Liver (tissue), 9 donors: Measurements from ENCODE around the gene CPLANE1. TPM values are rescaled to one million over a fixed set of nuclear protein-coding genes. Genes with fewer than 3 reads are reported as not detected.
"Not testable (repeated sequence)": the region's sequence is repeated elsewhere in the genome, so short reads cannot be mapped to it uniquely, and the experiment has no call there.

ENCODE experiments used
- DNase-seq: peaks from one replicate; pipeline ENCODE4 v3.0.0-alpha.2; 2017; ENCODE audit warnings: low spot score
- H3K27ac ChIP-seq, 2 donors: one replicate each; pipeline ENCODE4 v1.7.0; 2013; ENCODE audit warnings: inconsistent platforms in 2 of 2, low read length in 2 of 2, control low read depth in 1 of 2, low read depth in 1 of 2, mild to moderate bottlenecking in 1 of 2
- H3K27me3 ChIP-seq, 4 donors: one replicate each; pipeline versions ENCODE4 v1.6.1 to v1.7.0; 2013; ENCODE audit warnings: low read length in 3 of 4, inconsistent platforms in 1 of 4, mild to moderate bottlenecking in 1 of 4, moderate library complexity in 1 of 4; ENCODE audit not compliant: control insufficient read depth in 4 of 4, insufficient read depth in 4 of 4
- H3K36me3 ChIP-seq, 4 donors: one replicate each; pipeline versions ENCODE4 v1.6.1 to v1.7.0; 2013; ENCODE audit warnings: low read length in 3 of 4, mild to moderate bottlenecking in 3 of 4, low read depth in 1 of 4, moderate library complexity in 1 of 4; ENCODE audit not compliant: control insufficient read depth in 4 of 4, insufficient read depth in 3 of 4
- H3K4me1 ChIP-seq, 4 donors: one replicate each; pipeline versions ENCODE4 v1.6.1 to v1.7.0; 2013; ENCODE audit warnings: low read length in 3 of 4, mild to moderate bottlenecking in 3 of 4, moderate library complexity in 1 of 4; ENCODE audit not compliant: control insufficient read depth in 4 of 4, insufficient read depth in 4 of 4
- H3K4me3 ChIP-seq, 3 donors: one replicate each; pipeline versions ENCODE4 v1.6.1 to v1.7.0; 2013; ENCODE audit warnings: low read length in 3 of 3, control low read depth in 1 of 3, low read depth in 1 of 3, mild to moderate bottlenecking in 1 of 3
- H3K9ac ChIP-seq, 2 donors: one replicate each; pipeline ENCODE4 v1.7.0; 2013; ENCODE audit warnings: low read length in 2 of 2, mild to moderate bottlenecking in 2 of 2, moderate library complexity in 2 of 2, control low read depth in 1 of 2, low read depth in 1 of 2
- H3K9me3 ChIP-seq, 4 donors: one replicate each; pipeline versions ENCODE4 v1.6.1 to v1.7.0; 2013; ENCODE audit warnings: low read length in 3 of 4; ENCODE audit not compliant: control insufficient read depth in 4 of 4
- CTCF ChIP-seq: fragments of 150-350 bp; IDR thresholded peaks from 2 replicates; pipeline ENCODE4 v1.5.1; 2017; ENCODE audit warnings: improper control_type of control experiment, low read depth, low read length; ENCODE audit not compliant: missing input control
- FOXA1 ChIP-seq: IDR thresholded peaks from 2 replicates; pipeline ENCODE4 v1.6.1; 2016; ENCODE audit warnings: antibody characterized with exemption
- FOXA2 ChIP-seq: IDR thresholded peaks from 2 replicates; pipeline ENCODE4 v1.6.1; 2016; ENCODE audit warnings: antibody characterized with exemption
- GABPA ChIP-seq, 2 donors: IDR thresholded peaks in 1 of 2; conservative IDR thresholded peaks in 1 of 2; 2 replicates each; pipeline ENCODE4 v1.6.1; 2016; ENCODE audit warnings: antibody characterized with exemption in 2 of 2, mild to moderate bottlenecking in 1 of 2, moderate library complexity in 1 of 2
- HNF4A ChIP-seq, 2 donors: conservative IDR thresholded peaks; 2 replicates each; pipeline ENCODE4 v1.6.1; 2016; ENCODE audit warnings: antibody characterized with exemption in 2 of 2, mild to moderate bottlenecking in 2 of 2
- HNF4G ChIP-seq: IDR thresholded peaks from 2 replicates; pipeline ENCODE4 v1.6.1; 2016; ENCODE audit warnings: antibody characterized with exemption
- MAX ChIP-seq: IDR thresholded peaks from 2 replicates; pipeline ENCODE4 v1.6.1; 2016; ENCODE audit warnings: antibody characterized with exemption
- NR2F2 ChIP-seq: IDR thresholded peaks from 2 replicates; pipeline ENCODE4 v1.6.1; 2016; ENCODE audit warnings: antibody characterized with exemption
- REST ChIP-seq: IDR thresholded peaks from 2 replicates; pipeline ENCODE4 v1.6.1; 2016; ENCODE audit warnings: antibody characterized with exemption, mild to moderate bottlenecking
- RXRA ChIP-seq, 2 donors: IDR thresholded peaks; 2 replicates each; pipeline ENCODE4 v1.6.1; 2017 to 2018; ENCODE audit warnings: antibody characterized with exemption in 2 of 2, mild to moderate bottlenecking in 1 of 2
- SP1 ChIP-seq: IDR thresholded peaks from 2 replicates; pipeline ENCODE4 v1.6.1; 2018; ENCODE audit warnings: antibody characterized with exemption, mild to moderate bottlenecking
- YY1 ChIP-seq: IDR thresholded peaks from 2 replicates; pipeline ENCODE4 v1.6.1; 2016; ENCODE audit warnings: antibody characterized with exemption, mild to moderate bottlenecking
- WGBS: extraction: QIAGEN DNeasy Blood & Tissue Kit; methylation state at CpG from one replicate; pipeline ENCODE4 v1.1.7; 2013; 5-methylcytosine and 5-hydroxymethylcytosine counted together
- polyA plus RNA-seq, 2 donors: library from polyadenylated mRNA; stranded (reverse) in 1 of 2; unstranded in 1 of 2; fragments of 200-250 nt in 1 of 2; fragments of >200 nt in 1 of 2; fragmentation: Nextera tagmentation in 1 of 2; extraction: Ambion mirVana in 1 of 2; gene quantifications; one replicate each; pipeline versions ENCODE4 v1.2.1 to v1.2.3, GENCODE V29; 2013 to 2015
- total RNA-seq, 2 donors: library from RNA; depleted of rRNA; stranded (reverse); fragments of >200 nt; gene quantifications; one replicate each; pipeline ENCODE4 v1.2.3, GENCODE V29; 2014
- donor health status: healthy.
- donor health status: healthy.
- donor health status: healthy.
- donor health status: healthy.
- donor health status: healthy.

The CPLANE1 gene
- total and polyA plus RNA-seq, 4 donors = 0.75 to 11.6 (median 3.8) TPM

GRCh38 chr5:37103302-37103701 lies 145.9 kb downstream of the CPLANE1 start (continued):
- no peak for TF ChIP-seq CTCF
- no peak for TF ChIP-seq NR2F2
- TF ChIP-seq REST = no peak
- TF ChIP-seq FOXA1 = no peak

- not testable (repeated sequence) for H3K36me3 ChIP-seq, H3K27ac ChIP-seq, H3K9ac ChIP-seq, H3K4me1 ChIP-seq, DNase-seq, H3K4me3 ChIP-seq, H3K27me3 ChIP-seq
- peaks cover 0 to 15% (median 0%) of the 10 kb centered on the region in 4 donors for H3K9me3 ChIP-seq
- over 99% methylated on average over 5 of the region's 5 CpGs for WGBS
Observed at GRCh38 chr5:37099267-37099666, 149.9 kb downstream of the CPLANE1 start.

GRCh38 chr5:37093795-37094194 lies 155.4 kb downstream of the CPLANE1 start:
- H3K27me3 ChIP-seq, H3K9me3 ChIP-seq, DNase-seq, H3K4me3 ChIP-seq, H3K27ac ChIP-seq, H3K9ac ChIP-seq, H3K36me3 ChIP-seq, H3K4me1 ChIP-seq: not testable (repeated sequence)
- peak; percentile 29 for TF ChIP-seq YY1
- TF ChIP-seq FOXA2 = peak; percentile 40
- peak in 1 of 2 donors; percentile 19 for TF ChIP-seq RXRA (IDR thresholded peaks at IDR 0.05)
- TF ChIP-seq HNF4A (conservative IDR thresholded peaks at IDR 0.05) = peak; percentile 22 to 59
- WGBS = 40% methylated on average over 4 of the region's 4 CpGs

GRCh38 chr5:37090781-37091180 lies 158.4 kb downstream of the CPLANE1 start:
- no peak for DNase-seq
- Histone ChIP-seq H3K9me3 (peaks cover 0 to 2% (median 0%) of the 10 kb centered on the region in 4 donors), H3K27me3 (no peaks in the 10 kb centered on the region), H3K9ac (no peak overlapping the region), H3K27ac (no peak overlapping the region), H3K4me1 (peaks cover 0 to 5% (median 1%) of the 10 kb centered on the region in 4 donors), H3K4me3 (no peak overlapping the region), H3K36me3 (no peaks in the 10 kb centered on the region)
- no peak for TF ChIP-seq SP1
- no peak for TF ChIP-seq MAX
- TF ChIP-seq GABPA (IDR thresholded peaks at IDR 0.05 in 1 of 2, conservative IDR thresholded peaks at IDR 0.05 in 1 of 2) = no peak
- TF ChIP-seq HNF4G = no peak
- TF ChIP-seq FOXA1 = no peak
- TF ChIP-seq REST = no peak
- no peak for TF ChIP-seq HNF4A (conservative IDR thresholded peaks at IDR 0.05)
- 90% methylated on average over 2 of the region's 2 CpGs for WGBS
